ENCODE data around the gene MAGI2.
"Not testable (repeated sequence)": the region's sequence is repeated elsewhere in the genome, so short reads cannot be mapped to it uniquely, and the experiment has no call there.

Gene MAGI2

GRCh38 chr7:79451580-79451979 is 1.9 kb downstream of the MAGI2 start:
- no peak for DNase-seq

- not testable (repeated sequence) for DNase-seq
Observed at GRCh38 chr7:79442766-79443165, 10.7 kb downstream of the MAGI2 start.

DNA sequence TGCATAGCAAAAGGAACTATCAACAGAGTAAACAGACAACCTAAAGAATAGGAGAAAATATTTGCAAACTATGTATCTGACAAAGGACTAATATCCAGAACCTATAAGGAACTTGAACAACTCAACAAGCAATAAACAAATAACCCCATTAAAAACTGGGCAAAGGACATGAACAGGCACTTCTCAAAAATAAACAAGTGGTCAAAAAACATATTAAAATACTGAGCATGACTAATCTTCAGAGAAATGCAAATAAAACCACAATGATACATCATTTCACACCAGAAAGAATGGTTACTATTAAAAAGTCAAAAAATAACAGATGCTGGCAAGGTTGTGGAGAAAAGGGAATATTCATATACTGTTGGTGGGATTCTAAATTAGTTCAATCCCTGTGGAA is 17.1 kb downstream of the MAGI2 start:
- DNase-seq = no peak

- no peak for DNase-seq
Observed at GRCh38 chr7:79434867-79435266, 18.6 kb downstream of the MAGI2 start.

GRCh38 chr7:79434098-79434497 is 19.4 kb downstream of the MAGI2 start:
- DNase-seq = no peak

- no peak for DNase-seq
Observed at GRCh38 chr7:79430391-79430790, 23.1 kb downstream of the MAGI2 start.

- no peak for DNase-seq
Observed at GRCh38 chr7:79425665-79426064, 27.8 kb downstream of the MAGI2 start.

DNA sequence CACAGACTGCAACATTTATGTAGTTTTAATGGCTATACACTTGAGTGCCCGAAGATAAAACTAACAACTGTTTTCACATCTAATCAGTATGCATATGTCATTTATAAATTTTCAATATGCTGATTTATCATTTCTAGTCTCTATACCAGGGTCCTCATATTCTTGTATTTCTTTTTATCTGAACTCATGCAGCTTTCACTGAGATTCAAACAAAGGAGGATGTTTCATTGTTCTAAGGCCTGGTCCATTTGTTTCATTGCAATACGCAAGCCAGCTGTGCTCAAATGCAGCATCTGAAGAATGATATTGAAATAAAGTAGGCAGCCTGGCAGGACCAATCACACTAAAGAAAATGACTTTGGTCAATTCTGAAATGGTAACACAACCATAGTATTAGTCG is 31.7 kb downstream of the MAGI2 start:
- DNase-seq = no peak

DNA sequence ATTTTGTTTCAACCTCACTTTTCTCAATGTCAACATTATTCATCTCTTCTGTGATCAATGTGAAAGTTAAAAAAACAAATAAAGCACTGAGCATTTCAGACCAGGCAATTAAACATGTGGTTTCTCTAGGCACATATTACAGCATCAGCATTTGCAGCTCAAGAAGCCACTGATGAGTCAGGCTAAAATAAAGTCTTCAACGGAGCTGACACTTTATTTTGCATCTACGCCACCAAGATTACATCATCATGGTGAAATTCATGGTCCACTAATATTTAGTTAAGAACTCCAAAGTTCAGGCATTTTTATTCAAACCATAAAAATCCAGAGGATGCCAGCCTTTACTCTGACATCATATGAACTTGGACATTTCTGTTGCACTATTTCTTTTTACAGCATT is 33.0 kb downstream of the MAGI2 start:
- peak in 1 of 14 donors; percentile 3 for DNase-seq

DNA sequence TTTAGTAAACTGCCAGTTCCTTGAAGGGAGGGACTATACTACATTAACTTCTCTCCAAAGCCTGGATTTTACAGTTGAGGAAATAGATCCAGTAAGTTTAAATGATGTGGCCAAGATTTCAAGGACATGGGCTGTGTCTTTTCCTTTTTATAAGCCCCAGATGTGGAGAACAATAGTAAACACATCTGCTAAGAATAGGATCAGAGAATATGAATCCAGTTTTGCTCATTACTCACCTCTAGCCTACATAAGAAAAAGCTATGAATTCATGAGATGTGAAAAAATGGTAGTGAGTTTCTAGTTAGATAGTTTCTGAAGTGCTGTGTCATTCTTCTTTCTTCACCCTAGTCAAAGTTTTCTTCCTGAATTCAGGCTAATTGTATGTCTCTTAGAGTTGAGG is 38.6 kb downstream of the MAGI2 start:
- DNase-seq = no peak

GRCh38 chr7:79412915-79413314 is 40.6 kb downstream of the MAGI2 start:
- DNase-seq = no peak

GRCh38 chr7:79412438-79412837 is 41.0 kb downstream of the MAGI2 start:
- no peak for DNase-seq

GRCh38 chr7:79410345-79410744 is 43.1 kb downstream of the MAGI2 start:
- DNase-seq = peak in 1 of 14 donors; percentile 15

GRCh38 chr7:79407351-79407750 is 46.1 kb downstream of the MAGI2 start:
- no peak for DNase-seq

DNA sequence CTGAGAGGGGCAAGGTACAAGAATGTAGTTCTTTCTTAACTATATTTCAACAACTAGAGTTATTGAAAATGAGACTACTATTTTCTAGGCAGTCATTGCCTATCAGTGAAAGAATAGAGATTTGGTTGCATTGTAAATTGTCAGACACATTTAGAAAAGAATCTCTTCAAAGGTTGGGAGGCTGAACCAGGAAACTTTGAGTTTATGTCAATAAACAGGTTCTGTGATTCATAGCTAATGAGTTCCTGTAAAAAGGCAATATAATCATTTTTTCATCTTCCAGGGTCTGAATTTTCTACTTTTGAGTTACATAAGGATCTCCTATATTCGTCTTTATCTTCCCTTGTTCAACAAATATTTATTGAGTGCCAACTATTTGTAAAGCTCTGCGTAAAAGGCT is 47.1 kb downstream of the MAGI2 start:
- peak in 1 of 14 donors; percentile 18 for DNase-seq

GRCh38 chr7:79405368-79405767 is 48.1 kb downstream of the MAGI2 start:
- DNase-seq = no peak

DNA sequence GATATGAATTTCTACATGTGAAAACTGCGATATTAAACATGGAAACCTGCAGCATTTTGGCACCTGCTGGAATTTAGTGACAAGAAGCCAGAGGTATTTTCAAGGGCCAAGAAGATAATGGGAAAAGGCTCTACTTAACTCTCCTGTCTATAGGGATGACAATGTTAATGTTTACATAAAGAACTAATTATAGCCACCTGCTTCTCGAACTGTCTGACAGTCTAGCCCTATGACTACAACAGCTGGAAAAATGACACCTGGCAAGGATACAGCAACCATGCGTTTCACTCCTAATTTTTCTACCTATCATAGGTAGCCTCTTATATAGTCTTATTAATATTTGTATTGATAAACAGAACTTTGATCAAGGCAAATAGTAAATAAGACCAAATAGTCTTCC is 49.6 kb downstream of the MAGI2 start:
- no peak for DNase-seq

DNA sequence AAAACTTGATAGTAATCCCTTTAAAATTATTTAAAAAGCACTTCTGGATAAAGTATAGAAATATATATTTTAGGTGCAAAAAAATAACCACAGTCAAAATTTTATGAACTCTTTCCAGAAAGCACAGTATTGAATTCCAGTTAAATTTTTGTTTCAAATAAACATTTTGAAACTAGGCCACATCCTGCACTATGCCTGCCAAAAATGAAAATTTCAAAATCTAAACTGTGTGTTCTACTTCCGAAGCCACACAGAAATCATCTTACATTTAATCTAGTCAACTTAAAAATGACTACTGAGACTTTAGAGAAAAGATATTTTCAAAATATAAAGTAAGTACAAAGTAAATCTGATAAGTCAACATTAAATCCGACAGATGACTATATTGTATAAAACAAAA is 50.0 kb downstream of the MAGI2 start:
- DNase-seq = peak in 1 of 14 donors; percentile 28

DNA sequence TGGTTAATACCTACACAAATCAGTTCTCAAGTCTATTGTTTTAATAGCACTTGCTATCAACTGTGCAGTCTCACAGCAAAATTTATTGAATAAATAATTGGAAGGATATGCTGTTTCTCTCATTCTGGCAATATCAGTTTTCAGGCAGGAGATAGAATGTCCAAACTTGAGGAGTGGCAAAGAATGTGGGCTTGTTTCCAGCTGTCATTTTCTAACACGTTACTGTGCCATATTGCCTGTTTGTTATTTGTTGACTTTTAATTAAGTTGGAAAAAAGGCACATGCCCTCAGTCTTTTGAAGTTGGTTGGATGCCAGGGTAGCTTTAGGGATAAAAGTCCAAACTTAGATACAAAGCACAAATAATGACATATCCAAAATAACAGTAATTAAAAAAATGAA is 52.2 kb downstream of the MAGI2 start:
- peak in 1 of 14 donors; percentile 11 for DNase-seq

DNA sequence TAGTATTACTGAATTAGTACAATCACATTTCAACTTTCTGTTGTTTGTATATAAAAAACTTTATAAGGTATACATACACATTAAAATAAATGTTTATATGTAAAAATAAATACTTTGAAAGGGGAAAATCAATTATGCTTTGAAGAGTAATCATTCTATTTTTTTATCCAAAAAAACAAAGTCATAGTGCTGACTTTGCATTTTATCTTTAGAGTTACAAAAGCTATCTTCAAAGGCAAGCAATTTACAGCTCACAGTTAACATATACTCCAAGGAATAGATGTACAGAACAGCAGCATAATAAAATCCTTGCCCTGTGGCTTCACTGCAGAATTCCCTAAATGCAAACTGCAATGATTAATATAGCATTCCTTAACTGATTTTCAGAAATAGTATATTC is 53.2 kb downstream of the MAGI2 start:
- no peak for DNase-seq

- peak in 1 of 14 donors; percentile 45 for DNase-seq
Observed at GRCh38 chr7:79398138-79398749, 55.2 kb downstream of the MAGI2 start.

GRCh38 chr7:79386688-79387422 is 66.6 kb downstream of the MAGI2 start:
- no peak for DNase-seq

DNA sequence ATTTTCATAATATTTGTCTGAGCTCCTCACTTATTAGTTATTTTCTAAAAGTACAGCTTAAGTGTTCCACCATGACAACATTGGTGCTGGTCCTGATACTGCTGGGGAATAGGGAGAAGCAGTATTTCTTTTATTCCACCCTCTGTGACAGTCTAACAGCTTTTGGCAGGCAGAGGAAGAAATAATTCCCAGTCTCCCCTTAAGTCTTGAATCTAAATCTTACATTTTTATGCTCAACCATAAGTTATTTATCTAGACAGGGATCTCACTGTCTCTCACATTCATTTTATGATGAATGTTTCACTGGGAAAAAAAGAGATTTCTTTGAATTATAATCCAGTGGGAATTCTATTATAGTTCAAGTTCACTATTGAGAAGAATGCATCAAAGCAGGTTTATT is 71.5 kb downstream of the MAGI2 start:
- DNase-seq = no peak

DNA sequence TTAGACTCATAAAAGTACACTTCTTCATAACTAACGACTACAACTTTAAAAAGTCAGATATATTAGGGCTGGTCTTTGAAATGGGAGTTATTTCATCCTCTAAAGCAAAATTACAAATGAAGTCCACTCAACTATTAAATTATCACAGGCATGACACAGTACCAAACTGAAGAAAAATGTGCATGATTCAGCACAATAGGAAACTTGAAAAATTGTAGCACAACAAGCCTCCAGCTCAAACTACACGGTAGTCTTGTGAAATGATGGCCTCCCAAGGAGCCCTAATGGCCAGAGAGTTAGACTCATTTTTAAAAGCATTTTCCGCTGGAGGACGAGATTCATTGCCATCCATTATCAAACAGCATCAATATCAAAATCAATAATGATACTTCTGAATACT is 76.4 kb downstream of the MAGI2 start:
- DNase-seq = no peak

All from C1 segment of cervical spinal cord (tissue), 14 donors.